HG03280 (cell line): ENCODE data around the gene KCTD19.

Experiments used
- ATAC-seq: cut with Tn5 transposase; IDR thresholded peaks from one replicate; pipeline ENCODE4 v1.9.1; 2021; ENCODE audit warnings: mild to moderate bottlenecking, moderate library complexity; ENCODE audit not compliant: unreplicated experiment

Gene KCTD19

GRCh38 chr16:67260426-67261063, 66.0 kb downstream of the KCTD19 start:
- no peak for ATAC-seq

GRCh38 chr16:67259705-67260104, 66.8 kb downstream of the KCTD19 start:
- ATAC-seq = no peak

- no peak for ATAC-seq
Observed at GRCh38 chr16:67258161-67258835, 68.2 kb downstream of the KCTD19 start.

GRCh38 chr16:67257486-67258160, 68.9 kb downstream of the KCTD19 start:
- no peak for ATAC-seq

- no peak for ATAC-seq
Observed at GRCh38 chr16:67256701-67257230, 69.8 kb downstream of the KCTD19 start.

- ATAC-seq = no peak
Observed at GRCh38 chr16:67255553-67256221, 70.9 kb downstream of the KCTD19 start.

GRCh38 chr16:67254801-67255552, 71.6 kb downstream of the KCTD19 start:
- ATAC-seq = no peak

GRCh38 chr16:67252609-67253497, 73.7 kb downstream of the KCTD19 start:
- ATAC-seq = no peak

GRCh38 chr16:67250045-67250327, 76.6 kb downstream of the KCTD19 start:
- ATAC-seq = no peak

- ATAC-seq = no peak
Observed at GRCh38 chr16:67249178-67250044, 77.1 kb downstream of the KCTD19 start.

- no peak for ATAC-seq
Observed at GRCh38 chr16:67248401-67249177, 78.0 kb downstream of the KCTD19 start, which contains the start of gene SLC9A5. TSS of gene SLC9A5 (plus strand) at chr16:67248979. CDS start at chr16:67249015, 36 bp downstream.

GRCh38 chr16:67248073-67248400, 78.5 kb downstream of the KCTD19 start:
- ATAC-seq = no peak

GRCh38 chr16:67247192-67248072, 79.1 kb downstream of the KCTD19 start, which contains the start of gene FHOD1:
TSS of gene FHOD1 (minus strand) at chr16:67247481. CDS start at chr16:67247410, 71 bp downstream.
- peak; percentile 53 for ATAC-seq

- ATAC-seq = peak; percentile 17
Observed at GRCh38 chr16:67246756-67247191, 79.8 kb downstream of the KCTD19 start.

- ATAC-seq = peak; percentile 21
Observed at GRCh38 chr16:67246081-67246755, 80.3 kb downstream of the KCTD19 start.

GRCh38 chr16:67245674-67246080, 80.9 kb downstream of the KCTD19 start:
- ATAC-seq = no peak
